Epithelial cell of proximal tubule (primary cell): ENCODE measurements around the gene ETS1. TPM values are rescaled to one million over a fixed set of nuclear protein-coding genes. Genes with fewer than 3 reads are reported as not detected.

ENCODE experiments used
- DNase-seq: peaks from one replicate; pipeline ENCODE4 v3.0.0-alpha.2; 2011; ENCODE audit warnings: low read depth
- H3K4me3 ChIP-seq: 2 replicates; pipeline ENCODE4 v1.5.1; 2011; ENCODE audit warnings: low read depth, mild to moderate bottlenecking, low read length
- total RNA-seq: library from RNA; depleted of rRNA; stranded (reverse); fragments of >200 nt; gene quantifications from 2 replicates; pipeline ENCODE4 v1.2.3, GENCODE V29; 2015
- TF ChIP-seq, protein P1 (sequence below): conservative IDR thresholded peaks from 2 replicates; pipeline ENCODE4 v1.5.1; 2012; ENCODE audit warnings: low read depth, mild to moderate bottlenecking, low read length

Gene ETS1
- total RNA-seq, 1 donor from 2014 or later = 76.5 TPM

GRCh38 chr11:128624269-128625175 lies 37.2 kb upstream of the ETS1 start:
- H3K4me3 ChIP-seq = no peak overlapping the region
- DNase-seq = no peak
- TF ChIP-seq, protein P1, sequence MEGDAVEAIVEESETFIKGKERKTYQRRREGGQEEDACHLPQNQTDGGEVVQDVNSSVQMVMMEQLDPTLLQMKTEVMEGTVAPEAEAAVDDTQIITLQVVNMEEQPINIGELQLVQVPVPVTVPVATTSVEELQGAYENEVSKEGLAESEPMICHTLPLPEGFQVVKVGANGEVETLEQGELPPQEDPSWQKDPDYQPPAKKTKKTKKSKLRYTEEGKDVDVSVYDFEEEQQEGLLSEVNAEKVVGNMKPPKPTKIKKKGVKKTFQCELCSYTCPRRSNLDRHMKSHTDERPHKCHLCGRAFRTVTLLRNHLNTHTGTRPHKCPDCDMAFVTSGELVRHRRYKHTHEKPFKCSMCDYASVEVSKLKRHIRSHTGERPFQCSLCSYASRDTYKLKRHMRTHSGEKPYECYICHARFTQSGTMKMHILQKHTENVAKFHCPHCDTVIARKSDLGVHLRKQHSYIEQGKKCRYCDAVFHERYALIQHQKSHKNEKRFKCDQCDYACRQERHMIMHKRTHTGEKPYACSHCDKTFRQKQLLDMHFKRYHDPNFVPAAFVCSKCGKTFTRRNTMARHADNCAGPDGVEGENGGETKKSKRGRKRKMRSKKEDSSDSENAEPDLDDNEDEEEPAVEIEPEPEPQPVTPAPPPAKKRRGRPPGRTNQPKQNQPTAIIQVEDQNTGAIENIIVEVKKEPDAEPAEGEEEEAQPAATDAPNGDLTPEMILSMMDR = no peak

DNA sequence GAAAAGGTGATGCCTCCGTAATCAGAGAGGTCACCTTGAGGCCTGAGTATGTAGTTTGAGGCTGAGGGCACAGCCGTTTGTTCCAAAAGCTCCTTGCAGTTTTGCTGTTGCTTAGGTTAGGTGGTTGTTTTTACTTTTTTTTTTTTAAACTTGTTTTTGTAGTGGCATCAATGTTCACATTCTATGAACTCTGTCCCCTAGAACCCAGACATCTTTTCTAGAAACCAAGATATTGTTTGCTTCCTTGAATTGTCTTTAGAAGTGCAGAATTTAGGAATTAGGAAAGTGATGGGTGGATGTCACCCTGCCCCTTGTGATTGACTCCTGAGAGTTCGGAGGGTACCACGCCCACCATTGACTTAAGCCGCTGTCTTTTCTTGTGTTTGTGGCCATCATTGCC lies 35.7 kb upstream of the ETS1 start:
- no peak overlapping the region for H3K4me3 ChIP-seq
- TF ChIP-seq, protein P1 = no peak
- DNase-seq = no peak

DNA sequence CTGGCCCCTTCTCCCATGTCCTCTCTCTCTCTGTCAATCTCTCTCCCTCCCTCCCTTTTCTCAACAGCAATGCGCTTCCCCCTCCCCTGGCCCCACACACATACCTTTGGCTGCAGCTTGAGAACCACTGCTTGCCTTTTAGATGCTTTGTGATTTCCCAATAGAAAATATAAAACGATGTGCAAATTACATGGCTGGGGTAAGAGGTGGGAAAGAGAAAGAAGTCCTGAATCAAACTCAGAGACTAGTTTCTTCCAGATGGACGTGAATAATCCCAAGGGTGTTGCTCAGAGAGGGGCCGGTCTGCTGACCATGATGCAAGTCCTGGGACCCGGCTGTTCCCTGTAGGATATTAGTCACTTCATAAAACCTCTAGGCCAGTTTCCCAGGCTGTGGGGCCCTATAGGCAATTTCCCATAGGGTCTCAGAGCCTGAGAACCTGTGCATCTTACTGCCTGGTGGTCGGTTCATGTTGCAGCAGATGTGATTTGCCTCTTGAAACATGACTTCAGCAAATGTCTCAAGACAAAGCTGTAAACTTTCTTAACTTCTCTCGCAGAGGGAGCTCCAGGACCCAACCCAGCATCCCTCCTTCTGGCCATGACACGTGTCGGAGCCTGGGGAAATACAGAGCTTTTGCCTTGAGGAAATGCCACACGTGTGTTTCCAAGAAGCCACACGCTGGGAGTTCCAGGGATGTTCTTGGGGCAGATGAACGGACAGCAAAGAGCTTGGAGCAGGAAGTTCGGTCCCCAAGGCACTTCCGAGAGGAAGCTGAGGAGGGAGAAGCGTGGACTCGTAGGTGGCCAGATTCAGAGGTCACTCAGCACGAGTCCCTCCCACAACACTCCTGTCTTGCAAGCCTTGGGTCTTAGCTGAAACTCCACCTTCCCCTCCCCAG lies 34.5 kb upstream of the ETS1 start:
- H3K4me3 ChIP-seq = no peak overlapping the region
- TF ChIP-seq, protein P1 = no peak
- no peak for DNase-seq

DNA sequence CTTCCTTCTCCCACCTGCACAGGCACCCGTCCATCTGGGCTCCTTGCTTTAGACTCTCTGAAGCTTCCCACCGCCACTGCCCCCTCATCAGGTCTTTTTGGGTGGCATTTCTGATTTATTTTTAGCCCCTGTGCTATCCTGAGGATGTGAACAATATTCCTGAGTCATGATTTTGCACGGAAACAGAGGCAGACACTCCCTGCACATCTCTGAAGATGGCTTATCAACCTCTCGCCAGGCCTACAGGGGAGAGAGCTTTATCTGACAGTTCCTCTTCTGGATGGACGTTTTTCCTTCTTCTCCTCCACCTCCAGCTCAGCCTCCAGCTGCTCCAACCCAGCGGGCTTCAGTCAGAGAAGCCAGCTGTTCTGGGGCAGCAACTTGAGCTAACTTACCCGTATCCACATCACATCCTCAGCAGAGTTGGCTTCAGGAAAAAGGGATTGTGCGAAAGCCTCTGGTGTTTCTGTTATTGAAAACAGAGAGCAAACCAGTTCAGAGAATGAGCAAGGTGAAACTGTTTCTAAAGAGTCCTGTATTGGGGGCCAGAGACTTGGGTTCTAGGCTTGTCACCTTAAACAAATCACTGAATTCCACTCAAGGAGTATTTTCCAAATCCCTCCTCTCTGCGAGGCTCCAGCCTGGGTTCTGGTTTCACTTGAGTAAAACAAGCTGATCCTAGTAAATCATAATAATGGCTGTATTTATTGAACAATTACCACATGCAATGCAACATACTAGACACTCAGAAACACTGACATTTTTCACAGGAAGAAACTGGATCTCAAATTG lies 33.1 kb upstream of the ETS1 start:
- TF ChIP-seq, protein P1 = no peak
- DNase-seq = no peak
- no peak overlapping the region for H3K4me3 ChIP-seq

DNA sequence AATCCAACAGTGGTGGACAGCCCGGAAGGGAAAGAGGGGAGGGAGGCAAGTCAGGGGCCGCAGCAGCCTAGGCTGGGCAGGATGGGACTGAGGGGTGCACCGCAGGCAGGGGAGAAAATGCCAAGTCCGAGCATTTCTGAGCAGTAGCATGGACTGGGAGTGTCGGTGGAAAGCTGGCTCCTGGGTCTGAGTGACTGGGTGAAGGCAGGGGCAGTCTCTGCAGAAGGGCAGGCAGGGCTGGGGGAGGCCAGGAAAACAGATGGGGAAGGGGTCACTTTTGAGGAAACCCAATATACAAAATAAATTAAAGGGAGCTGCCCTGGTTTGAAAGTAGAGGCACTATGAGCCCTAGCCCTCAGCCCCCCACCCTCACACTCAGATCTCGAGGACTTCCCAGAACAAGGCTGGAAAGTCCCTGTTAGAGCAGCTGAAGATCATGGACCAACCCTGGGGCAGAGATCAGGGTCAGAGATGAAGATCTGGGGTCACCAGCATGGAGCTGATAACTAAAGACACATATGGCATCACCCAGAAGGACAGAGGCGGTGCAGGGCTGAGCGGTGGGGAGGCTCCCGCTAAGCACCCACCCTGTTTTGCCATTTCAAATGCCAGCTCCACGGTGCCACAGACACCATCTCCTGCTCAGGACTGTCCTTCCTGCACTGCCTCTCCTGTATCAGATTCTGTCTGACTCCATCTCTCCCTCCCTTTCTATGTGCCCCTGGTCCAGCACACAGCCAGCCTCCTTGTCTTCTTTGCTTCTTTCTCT lies 32.4 kb upstream of the ETS1 start:
- DNase-seq = no peak
- TF ChIP-seq, protein P1 = no peak
- H3K4me3 ChIP-seq = no peak overlapping the region

- TF ChIP-seq, protein P1 = no peak
- H3K4me3 ChIP-seq = no peak overlapping the region
- DNase-seq = no peak
These were observed 31.6 kb upstream of the ETS1 start for GRCh38 chr11:128619007-128619406.
